Fibroblast of gingiva (primary cell): ENCODE data around the gene DBN1.
"Not testable (repeated sequence)": the region's sequence is repeated elsewhere in the genome, so short reads cannot be mapped to it uniquely, and the experiment has no call there.

Experiments used
- DNase-seq: peaks from one replicate; pipeline ENCODE4 v3.0.0-alpha.2; 2011; ENCODE audit warnings: low read depth

Gene DBN1

DNA sequence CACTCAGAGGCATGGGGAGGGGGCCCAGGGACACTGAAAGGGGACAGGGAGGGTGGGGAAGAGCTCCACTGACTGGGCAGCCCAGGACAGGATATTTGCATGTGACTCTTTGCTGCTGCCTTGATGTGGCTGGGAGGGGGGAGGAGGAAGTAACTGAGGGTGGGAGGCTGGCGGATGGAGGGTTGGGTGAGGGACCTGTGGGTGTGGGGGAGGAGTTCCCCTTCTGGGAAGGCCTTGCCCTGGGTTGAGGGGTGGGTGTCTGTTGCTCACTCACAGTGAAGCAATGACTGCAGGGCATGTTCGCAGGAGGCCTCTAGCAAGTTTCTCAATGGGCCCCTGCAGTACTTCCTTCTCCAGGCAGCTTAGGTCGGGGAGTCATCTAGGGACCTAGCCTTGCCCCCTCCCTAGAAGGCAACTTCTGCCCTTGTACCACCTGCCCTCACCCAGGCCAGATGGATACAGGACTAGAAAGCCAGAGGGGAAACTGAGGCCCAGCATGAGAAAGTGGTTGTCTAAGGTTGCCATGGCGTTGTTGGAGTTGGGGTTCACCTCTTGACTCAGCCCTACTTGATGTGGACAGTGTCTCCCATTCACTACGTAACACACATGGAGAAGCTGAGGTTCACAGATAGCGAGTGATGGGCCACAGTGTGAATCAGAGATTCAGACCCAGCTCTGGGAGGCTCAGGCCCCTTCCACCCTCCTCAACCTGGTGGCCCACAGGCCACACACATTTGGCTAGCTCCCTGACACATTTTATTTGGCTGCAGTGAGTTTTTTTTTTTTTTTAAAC is 44.0 kb downstream of the DBN1 start:
- DNase-seq: no peak

DNA sequence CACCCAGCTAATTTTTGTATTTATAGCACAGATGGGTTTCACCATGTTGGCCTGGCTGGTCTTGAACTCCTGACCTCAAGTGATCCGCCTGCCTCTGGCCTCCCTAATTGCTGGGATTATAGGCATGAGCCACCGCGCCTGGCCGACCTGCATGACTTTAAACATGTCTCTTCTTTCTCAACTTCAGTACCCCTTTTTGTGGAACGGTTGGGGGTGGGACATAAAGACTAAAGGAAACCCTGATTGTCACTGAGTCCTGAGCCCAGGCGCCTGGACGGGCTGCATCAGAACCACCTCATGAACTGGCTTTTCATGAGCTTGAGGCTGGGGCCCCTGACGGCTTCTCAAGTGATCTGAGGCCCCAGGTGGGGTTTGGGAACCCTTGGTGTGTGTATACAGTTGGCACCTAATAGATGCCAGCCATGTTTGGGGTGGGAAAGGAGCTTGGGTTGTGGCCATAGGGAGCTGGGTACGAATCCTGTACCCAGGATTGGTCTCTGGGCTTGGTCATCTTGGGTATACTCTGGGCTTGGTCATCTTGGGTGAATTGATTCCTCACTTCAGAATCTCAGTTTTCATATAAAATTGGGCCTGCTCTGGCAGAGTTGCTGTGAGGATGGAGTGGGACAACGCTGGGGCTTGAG is 44.7 kb downstream of the DBN1 start:
- no peak for DNase-seq

DNA sequence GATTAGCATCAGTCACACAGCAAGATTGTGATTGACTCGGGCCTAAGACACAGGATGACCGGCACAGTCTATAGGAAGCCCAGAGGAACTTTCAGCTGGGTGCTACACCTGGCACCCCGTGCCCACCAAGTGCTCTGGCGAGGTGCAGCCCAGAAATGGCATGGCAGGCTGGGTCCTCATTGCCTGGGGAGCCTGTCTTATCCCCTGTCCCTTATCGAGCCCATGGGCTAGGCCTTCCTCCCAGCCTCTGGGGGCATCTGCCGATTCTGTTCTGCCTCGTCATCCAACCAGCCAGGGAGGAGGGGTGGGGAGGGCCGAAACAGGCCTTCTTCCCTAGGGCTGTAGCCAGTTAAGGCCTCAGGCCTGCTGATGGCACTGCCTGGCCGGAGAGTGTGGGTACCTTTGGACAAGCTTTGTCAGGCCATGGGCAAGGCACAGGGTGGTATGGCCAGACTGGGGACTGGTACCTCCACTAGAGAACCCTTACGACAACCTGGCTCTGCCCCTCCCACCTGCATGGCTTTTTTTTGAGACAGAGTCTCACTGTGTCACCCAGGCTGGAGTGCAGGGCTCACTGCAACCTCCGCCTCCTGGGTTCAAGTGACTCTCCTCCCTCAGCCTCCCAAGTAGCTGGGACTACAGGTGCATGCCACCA is 45.4 kb downstream of the DBN1 start:
- no peak for DNase-seq

DNA sequence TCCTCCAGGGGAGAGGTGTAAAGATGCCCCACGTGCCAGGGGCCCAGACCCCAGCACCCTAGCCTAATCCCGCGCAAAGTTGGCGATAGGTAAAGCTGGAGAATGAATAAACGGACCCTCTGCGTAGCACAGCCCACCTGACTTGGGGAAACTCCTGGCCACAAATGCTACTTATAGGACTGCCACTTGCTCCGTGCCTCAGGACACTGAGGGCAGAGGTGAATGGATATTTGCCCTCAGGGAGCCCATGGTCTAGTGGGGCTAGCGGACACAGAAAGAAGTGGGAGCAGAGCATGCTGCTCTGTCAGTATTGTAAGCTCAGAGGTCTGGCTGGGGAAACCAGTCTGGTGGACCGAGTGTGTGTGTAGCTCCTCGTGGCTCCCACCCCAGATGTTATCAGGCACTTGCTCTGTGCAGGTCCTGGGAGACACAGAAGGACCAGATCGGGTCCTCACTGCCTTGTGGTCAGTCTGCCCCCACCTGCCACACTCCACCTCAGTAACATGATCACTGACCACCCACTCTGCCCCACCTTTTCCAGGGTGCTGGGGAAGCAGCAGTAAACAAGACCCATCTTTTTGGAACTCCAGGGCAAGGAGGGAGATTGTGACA is 46.1 kb downstream of the DBN1 start:
- no peak for DNase-seq

DNA sequence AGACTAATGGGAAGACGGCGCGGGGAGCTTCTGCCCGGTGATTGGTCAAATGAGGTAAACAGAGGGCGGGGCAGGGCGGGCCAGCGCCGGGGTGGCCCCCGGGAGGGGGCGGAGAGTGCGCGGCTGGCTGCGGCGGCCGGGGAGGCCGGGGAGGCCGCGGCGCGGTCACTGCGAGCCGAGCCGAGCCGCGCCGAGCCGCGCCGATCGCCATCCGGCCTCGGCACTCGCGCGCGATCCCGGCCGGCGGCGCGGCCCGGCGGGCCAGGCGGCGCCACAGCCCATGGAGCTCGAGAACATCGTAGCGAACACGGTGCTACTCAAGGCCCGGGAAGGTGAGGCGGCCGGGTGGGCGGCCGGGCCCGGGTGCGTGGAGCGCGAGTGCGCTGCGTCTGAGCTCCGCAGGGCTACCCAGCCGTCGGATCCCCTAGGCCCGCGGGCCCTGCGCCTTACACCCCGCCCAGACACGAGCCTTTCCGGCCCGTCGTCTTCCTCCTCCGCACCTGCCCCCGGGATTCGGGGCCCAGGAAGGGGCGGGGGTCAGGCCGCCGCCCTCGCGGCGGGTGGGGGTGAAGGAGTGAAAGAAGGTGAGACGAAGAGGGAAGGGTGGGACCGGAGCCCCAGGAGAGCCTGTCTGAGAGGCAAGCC is 46.7 kb downstream of the DBN1 start, which contains the start of gene GRK6:
TSS of gene GRK6 (plus strand) at position 111 of the 645 bp plus-strand sequence. CDS start at position 281, 170 bp downstream.
- DNase-seq: peak; percentile 18

DNA sequence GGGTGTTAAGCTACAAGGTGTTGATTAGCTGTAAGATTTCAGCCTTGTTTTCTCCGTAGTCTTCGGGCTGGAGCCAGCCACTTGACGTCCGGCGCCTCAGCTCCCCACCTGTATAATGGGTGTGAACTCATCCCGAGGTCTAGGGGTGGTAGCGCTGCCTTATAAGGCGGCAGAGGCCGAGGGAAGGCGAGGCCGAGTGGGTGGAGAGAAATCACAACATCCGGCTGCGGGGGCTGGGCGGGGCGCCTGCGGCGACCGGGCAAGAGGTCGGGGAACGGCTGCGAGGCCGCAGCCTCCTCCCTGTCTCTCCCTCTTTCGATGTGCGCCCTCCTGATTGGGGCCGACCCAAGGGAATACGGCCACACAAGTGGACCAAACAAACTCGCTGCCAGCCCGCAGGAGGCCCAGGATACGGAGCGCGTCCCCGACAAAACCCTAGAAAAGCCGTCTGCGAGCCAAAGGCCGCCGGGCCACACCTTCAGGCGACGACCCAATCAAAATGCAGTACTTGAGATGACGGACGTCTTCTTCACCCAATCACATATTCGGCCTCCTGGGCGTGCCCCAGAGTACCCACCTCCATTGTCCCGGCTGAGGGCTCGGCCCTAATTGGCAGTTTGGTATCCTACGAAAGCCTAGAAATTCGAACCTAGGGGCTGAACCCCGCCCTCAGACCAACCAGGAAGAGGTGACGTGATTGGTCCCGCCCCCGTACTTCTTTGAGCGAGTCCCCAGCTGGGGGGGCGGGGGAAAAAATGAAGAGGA is 47.5 kb downstream of the DBN1 start:
- DNase-seq: peak; percentile 100

DNA sequence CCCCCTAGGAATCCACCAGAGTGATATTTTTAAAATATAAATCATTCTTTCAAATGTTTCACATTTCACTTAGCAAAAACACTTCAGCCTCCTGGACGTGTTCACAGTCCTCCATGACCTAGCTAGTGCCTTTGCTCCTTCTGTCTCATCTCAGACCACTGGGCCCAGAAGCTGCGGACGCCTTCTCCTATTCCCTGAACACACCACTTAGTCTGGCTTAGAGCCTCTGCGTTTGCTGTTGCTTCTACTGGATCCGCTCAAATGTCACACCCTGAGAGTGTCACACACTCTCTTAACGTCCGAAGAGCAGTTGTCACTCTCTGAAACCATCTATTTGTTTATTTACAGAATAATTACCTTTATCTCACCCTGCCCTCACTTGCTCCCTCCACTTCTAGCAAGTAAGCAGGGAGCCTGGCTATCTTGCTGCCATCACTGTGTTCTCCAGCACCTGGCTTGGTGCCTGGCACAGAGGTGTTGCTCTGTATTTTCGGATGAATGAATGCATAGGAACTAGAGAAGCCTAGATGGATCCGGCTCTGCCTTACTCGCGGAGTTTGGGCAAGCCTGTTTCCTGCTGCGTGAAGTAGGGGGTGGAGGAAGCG is 48.1 kb downstream of the DBN1 start:
- no peak for DNase-seq

DNA sequence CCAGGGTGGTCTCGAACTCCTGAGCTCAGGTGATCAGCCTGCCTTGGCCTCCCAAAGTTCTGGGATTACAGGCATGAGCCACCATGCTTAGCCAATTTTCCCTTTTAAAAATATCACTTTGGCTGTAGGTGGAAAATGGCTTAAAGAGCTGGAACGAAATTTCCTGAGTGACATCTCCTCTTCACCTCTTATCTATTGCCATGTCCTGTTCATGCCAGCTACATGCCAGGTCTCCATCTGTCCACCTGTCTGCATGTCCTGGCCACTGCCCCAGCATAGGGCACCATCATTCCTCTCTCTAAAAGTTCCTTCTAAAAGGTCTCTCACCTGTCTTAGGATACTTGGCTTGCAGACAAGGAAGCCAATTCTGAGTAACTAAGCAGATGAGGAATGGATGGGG is 49.8 kb downstream of the DBN1 start:
- no peak for DNase-seq

DNA sequence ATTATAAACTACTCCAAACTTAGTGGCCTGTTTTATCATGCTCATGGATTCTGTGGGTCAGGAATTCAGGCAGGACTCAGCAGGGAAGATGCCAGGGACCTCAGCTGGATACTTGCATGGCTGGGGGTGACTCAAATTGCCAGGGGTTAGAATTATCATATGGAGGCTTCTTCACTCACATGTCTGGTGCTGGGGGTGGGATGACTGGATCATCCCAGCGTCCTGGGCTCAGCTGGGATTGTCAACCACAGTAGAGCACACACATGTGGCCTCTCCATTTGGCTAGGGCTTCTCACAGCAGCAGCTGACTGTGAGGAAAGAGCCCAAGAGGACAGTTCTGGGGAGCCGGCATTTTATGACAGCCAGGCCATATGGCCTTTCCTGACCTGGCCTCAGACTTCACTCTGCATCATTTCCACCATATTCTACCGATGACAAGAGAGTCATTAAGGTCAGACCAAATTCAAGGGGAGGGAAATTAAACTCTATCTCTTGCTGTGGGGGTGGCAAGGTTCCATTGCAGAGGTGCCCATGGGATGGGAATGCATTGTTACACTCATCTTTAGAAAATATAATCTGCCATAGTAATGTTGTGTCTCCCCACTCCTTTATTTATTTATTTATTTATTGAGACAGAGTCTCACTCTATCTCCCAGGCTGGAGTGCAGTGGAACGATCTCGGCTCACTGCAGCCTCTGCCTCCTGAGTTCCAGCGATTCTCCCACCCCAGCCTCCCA is 52.2 kb downstream of the DBN1 start:
- no peak for DNase-seq

DNA sequence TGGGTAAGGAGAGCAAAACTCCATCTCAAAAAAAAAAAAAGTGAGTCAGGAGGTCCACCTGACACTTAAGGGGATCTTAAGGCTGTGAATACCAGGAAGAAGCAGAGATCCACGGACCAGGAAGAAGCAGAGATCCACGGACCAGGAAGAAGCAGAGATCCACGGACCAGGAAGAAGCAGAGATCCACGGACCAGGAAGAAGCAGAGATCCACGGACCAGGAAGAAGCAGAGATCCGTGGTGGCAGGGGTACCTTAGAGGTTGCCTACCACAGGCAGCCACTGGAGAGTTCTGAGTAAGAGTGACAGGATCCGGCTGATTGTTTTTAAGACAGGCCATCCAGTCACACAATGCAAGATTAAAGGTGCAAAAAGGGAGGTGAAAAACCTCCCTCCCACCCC is 53.0 kb downstream of the DBN1 start:
- DNase-seq: not testable (repeated sequence)

DNA sequence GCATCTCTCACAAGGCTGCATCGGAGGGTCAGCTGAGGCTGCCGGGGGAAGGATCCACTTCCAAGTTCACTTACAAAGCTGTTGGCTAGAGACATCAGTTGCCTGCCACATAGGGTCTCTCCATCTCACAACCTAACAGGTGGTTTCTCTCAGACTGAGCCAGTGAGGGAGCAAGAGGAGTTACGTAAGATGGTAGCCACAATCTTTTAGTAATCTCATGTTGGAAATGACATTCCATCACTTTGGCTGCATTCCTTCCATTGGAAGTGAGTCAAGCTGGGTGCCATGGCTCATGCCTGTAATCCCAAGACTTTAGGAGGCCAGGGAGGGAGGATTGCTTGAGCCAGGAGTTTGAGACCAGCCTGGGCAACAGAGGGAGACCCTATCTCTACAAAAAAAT is 54.4 kb downstream of the DBN1 start:
- peak; percentile 39 for DNase-seq

DNA sequence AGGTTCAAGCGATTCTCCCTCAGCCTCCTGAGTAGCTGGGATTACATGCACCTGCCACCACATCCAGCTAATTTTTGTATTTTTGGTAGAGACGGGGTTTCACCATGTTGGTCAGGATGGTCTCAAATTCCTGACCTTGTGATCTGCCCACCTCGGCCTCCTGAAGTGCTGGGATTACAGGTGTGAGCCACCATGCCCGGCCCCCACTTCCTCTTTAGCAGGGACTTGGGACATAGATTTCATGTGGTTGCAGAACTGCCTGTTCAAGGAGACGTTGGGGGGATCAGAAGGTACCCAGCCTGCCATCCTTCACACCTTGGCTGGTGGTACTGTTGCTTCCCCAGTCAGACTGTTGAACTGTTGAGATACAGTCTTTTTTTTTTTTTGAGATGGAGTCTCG is 56.4 kb downstream of the DBN1 start:
- DNase-seq: not testable (repeated sequence)

DNA sequence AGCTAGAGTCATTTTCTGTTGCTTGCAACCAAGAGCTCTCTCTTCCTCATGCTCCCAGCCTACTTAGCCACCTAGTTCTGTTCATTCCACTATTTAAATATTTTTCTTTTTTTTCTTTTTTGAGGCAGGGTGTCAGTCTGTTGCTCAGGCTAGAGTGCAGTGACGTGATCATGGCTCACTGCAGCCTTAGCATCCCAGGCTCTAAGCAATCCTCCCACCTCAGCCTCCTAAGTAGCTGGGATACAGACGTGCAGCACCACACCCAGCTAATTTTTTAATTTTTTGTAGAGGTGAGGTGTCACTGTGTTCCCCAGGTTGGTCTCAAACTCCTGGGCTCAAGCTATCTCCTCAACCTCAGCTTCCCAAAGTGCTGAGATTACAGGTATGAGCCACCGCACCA is 59.0 kb downstream of the DBN1 start:
- no peak for DNase-seq

DNA sequence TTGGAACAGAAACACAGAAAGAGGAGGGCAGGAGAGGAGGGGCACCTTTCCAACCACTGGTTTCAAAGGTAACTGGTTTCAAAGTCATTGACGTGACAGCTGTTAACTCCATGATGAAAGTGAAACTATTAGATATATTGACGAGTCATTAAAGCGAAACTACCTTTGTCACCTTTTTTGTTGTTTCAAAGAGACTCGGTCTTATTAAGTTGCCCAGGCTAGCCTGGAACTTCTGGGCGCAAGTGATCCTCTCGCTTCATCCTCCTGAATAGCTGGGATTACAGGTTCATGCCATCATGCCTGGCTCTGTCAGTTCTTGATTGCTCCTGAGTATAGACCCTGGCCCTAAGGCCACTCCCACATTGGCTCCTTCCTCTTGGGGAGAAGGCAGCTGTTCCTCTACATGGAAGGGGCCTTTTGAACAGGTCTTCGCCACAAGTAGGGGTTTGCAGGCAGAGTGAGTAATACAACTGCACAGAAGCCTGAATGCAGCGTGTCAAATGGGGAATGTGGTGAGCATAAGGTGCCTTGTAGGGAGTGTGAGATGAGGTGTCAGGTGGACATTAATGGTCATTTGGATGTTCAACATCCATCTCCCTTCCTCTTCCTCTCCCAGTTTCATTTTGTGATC is 60.7 kb downstream of the DBN1 start:
- DNase-seq: no peak

DNA sequence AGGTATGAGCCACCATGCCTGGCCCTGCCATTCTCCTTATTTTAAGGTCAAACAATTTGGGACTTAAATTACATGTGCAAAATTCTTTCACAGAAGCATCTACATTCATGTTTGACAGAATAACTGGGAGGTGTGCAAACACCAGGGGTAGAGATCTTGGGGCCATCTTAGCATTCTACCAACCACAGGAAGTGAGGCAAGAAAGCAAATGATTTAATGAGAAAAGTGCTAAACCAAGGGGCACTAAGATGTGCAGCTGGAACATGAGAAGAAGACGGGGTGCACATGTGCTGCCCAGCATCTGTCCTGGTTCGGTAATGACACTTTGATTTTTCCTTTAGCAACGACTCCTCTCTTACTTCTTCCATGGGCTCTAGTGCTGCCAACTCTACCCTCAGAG is 62.9 kb downstream of the DBN1 start:
- no peak for DNase-seq

DNA sequence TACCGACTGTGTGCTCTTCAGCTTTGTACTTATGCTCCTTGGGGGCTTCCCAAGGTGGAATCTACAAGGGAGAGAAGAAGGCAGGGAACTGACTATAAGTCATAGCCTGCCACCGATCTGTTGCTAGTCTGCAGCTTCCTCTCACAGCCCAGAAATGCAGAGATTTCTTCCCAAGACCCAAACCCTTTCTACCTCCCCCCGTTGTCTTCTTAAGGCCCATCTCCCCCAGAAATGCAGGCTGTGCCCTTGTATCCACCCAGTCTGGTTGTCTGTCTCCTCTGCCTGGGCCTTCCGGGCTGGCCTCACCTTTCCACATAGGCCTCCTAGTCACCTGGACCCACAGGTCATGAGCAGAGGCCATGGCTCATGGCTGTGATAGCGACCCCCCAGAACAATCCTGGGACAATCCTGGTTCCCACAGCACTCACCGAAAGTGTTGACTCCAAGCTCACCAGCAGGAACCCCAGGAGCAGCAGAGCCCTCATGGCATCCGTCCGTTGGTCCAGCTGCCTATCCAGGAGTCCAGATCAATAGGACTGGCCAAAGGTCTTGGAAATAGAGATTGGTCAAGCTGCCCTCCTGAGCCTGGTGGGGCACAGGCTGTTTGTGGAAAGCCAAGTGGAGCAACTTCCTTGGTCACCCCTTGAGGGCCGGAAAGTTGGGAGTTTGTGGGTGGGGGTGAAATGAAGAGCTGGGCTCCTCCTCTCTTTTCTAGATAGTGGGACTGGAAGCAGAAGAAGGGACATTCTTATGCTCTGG is 64.2 kb downstream of the DBN1 start, which contains the start of gene F12:
TSS of gene F12 (minus strand) at position 522 of the 759 bp plus-strand sequence. CDS start at position 485, 37 bp downstream.
- DNase-seq: no peak
